Fibroblast of skin of back (primary cell): ENCODE results near the gene GABBR1.

Experiments
- DNase-seq: peaks from one replicate; pipeline ENCODE4 v3.0.0-alpha.2; 2013

GABBR1 gene

DNA sequence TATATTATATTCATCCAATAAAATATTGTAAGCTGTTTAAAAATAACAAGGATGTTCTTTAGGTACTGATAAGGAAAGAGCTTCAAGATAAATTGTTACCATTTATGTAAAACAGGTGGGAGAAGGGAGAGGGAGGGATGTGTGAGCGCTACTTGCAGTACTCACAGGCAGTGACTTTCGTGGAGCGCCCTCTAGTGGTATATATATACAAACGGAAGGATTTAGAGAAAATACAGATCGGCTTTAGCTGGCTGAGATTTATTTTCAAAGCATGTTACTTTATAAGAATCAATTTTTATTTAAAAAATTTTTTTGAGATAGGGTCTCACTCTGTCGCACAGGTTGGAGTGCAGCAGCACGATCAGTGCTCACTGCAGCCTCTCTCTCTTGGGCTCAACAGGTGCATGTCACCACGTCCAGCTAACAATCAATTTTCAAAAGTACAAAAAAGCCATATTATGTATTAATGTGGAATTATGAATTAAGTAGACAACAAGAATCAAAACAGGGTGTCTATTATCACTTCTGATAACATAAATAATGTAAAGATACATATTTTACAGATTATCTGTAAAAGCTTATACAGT, 20.6 kb upstream of the GABBR1 start:
- DNase-seq: peak; percentile 56

DNA sequence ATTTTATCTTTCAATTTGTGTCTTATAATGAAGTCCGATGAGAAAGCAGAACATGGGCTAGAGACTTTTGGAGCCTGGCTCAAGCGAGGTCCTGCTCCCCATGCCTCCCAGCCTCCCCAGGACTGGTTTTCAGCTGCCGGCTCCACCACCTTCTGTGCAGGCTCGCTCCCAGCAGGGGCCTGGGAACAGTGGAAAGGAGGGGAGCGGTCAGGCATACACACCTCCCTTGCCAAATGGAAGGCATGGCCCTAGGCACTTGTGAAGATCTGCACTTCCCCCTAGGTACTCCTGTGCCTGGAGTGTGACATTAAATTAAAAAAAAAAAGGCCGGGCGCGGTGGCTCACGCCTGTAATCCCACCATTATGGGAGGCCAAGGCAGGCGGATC, 19.2 kb upstream of the GABBR1 start:
- no peak for DNase-seq

GRCh38 chr6:29651413-29652197, 18.6 kb upstream of the GABBR1 start:
- peak; percentile 44 for DNase-seq

- DNase-seq: peak; percentile 96
These were observed 17.0 kb upstream of the GABBR1 start for GRCh38 chr6:29649701-29650673.

- no peak for DNase-seq
These were observed 15.1 kb upstream of the GABBR1 start for GRCh38 chr6:29647927-29648642.

- no peak for DNase-seq
These were observed 8.6 kb upstream of the GABBR1 start for GRCh38 chr6:29641430-29642148.

DNA sequence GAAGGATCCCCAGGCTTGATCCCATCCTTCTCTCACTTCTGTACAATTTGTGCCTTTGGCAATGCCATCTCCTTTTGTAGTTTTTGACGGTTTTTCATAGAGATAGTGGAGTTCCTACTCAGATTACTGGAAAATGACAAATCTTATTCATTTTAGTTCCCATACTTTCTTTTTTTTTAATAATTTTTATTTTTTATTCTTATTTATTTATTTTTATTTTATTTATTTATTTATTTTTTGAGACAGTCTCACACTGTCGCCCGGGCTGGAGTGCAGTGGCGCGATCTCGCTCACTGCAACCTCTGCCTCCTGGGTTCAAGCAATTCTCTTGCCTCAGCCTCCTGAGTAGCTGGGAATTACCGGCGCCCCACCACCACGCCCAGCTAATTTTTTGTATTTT, 4.3 kb upstream of the GABBR1 start:
- DNase-seq: no peak

- no peak for DNase-seq
These were observed 537 bp upstream of the GABBR1 start for GRCh38 chr6:29633534-29633905.

GRCh38 chr6:29631860-29632731, 887 bp downstream of the GABBR1 start:
- peak; percentile 75 for DNase-seq

DNA sequence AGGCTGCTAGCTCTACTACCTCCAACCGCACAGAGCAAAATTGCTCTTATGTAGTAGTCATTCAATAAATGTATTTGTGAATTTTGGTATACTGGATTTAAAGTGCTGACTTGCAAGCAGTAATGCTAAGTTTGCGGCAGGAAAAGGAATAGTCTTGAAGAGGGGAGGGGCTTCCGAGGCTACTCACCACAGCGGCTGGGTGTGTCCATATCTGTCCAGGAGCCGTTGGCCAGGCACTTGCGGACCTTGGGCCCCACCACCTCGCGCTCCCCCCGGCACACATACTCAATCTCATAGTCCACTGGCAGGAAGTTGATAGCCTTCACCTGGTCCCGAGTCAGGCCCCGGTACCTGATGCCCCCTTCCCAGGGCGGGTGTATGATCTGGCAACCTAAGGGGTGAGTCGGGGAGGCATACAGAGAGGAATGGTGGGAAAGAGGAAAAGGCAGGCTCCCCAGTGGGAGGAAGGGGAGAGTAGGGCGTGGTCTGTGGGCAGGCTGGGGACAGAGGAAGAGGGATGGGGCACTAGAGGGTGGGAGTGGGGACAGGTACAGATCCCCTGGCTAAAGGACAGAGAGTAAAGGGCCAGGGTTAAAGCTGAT, 1.7 kb downstream of the GABBR1 start:
- DNase-seq: no peak

GRCh38 chr6:29630315-29630714, 2.7 kb downstream of the GABBR1 start:
- no peak for DNase-seq

DNA sequence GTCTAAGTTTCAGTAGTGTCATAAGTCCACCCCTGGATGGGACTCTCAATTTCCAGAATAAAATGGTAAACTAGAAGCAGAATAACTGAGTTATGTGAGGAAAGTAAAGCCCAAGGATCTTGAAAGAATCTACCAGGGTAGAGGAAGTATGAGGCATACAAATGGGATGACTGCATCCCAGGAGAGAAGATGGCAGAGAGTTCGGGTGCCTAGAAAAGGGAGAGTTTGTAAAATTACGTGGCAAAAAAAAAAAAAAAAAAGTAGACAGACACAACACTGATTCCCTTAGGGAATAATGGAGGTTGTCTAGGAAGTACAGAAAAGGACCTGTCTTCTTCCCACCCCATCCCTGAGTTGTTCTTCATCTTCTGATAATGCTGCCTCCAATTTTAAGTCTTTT, 3.4 kb downstream of the GABBR1 start:
- no peak for DNase-seq

DNA sequence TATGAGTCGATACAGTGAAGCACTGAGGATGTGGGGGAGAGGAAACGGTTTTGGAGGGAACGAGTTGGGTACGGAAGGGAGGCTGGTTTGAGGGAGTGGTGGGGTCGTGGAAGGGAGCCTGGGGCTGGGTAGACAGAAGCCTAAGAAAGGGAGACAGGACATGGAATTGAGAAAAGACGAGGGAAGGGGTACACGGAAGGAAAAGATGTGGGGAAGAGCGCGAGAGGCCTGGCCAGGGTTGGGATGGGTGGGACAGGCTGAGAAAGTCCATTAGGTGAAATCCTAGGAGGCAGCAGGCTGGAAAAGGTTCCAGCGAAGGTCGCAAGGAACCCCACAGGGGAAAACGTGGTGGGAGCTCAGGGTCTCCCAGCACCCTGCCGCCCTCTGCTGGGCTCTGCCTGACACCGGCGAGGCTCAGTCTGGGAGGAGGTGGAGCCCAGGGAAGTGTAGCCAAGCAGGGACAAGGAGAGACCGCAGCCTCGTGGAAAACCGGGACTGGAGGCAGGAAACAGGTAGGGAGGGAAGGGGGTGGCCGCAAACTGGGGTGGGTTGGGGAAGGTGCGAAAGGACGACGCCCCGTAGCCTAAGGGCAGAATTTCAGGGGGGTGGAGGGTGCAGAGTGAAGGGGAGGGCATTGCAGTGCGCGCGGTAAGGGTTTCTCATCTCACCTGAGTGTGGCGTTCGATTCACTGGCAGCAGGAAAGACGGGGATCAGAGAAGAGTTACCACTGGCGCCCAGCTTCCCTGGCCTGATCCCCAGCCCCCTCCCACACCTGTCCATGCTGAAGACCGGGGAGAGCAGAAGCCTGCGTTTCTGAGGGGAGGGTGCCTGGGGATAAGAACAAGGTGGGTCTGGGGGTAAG, 4.3 kb downstream of the GABBR1 start:
- peak; percentile 82 for DNase-seq

DNA sequence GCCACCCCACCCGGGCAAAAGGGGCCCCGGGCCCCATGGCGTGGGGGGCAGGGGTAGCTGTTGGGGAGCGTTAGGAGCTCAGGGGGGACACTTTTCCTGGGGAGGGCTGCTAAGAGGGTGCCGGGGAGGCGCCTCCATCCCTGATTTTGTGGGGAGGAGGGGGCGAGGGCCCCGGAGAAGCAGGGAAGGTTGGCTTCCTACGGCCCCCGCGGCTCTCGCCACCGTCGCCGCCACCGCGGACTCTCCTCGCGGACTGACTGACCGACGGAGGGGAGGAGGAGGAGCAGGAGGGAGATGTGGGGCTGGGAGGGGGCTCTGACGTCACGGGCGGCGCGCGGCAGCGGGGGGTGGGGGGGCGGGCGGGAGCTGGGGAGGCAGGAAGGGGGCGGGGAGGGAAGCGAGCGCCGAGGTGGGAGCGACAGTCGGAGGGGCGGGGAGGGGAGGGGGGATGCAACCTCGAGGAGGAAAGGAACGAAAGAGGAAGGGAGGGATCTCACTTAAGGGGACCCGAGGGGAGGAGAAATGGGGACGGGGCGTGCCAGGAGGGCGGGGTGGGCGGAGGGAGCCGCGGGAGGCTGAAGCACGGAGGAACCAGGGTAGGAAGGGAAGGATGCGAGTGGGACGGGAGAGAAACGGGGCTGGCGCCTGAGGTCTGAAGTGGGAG, 5.1 kb downstream of the GABBR1 start:
- peak; percentile 89 for DNase-seq

DNA sequence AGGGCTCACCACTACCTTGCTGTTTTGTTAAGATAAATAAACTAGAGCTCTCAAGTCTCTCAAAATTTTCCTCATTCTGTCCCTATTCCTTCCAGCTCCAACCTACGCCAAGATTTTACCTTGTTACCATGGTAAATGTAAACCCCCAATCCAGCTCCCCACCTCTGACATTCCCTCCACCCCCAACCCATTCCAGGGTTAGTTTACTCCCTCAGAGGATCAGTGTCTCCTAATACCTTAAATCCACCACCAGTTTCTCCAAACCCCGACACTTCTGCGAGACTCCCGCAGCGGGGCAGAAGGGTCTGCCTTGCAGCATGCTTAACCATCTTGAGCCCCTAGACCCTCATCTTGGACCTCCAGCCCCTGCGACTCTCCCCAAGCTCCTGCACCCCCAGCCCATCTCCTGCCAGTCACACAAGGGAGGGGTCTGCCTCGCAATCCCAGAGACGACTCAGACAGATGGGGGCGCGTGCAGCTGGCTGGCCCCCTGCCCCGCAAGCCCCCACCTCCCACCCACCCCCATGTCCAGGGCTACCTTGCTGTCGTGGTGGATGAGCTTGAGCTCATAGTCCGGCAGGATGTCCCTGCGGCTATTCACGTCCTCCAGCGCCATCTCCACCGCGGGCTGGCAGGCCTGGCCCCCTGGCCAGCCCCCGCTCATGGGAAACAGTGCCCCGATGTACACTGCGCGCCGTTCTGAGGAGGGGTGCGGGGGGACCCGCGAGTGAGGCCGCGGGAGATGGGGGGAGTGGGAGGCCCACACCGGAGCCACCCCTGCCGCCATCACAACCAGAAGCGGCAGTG, 5.8 kb downstream of the GABBR1 start:
- no peak for DNase-seq

DNA sequence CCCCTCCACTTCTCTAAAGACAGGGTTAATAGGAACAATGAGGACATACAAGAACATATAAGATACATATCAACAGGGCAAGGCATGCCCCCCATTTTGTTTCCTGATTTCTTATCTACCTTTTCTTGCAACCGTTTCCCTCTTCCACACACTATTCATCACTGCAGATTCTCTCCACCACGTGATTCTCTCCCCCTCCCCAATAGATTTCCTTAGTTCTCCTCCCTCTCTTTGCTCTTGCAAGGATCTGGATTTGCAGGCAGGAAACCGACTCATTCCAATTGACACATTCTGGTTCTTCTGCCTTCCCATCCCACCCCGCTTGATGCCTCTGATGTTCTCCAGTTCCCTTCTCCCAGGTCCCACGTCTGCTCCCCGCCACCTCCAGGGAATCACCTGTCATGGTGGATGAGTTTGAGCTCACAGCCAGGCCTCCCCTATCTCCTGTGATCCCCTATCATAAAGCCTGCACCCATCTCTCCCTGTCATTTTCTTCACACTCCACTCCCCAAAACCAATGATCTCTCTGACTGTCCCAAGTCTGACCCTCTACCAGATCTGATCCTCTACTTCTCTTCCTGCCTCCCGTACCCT, 7.5 kb downstream of the GABBR1 start:
- no peak for DNase-seq

GRCh38 chr6:29624520-29624961, 8.4 kb downstream of the GABBR1 start:
- no peak for DNase-seq

DNA sequence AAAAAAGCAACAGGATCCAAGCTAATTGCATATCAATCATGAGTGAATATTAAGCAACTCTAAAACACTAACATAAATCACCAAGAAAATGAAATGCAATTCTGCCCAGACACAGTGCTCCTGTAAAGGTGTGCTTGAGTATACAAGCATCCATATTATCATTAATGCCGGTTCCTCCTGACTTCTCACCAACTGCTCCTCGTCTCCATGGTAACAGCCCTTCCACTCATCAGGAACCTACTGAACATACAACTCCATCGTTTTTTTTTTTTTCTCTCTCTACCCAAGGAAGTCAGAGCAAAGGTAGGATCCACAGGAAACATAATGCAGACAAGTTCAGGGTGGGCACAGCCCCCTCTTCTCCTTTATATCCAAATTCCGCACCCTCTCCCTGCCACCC, 12.4 kb downstream of the GABBR1 start:
- DNase-seq: no peak
